Lung (tissue), 16 donors: ENCODE measurements around the gene RASGRF2. TPM values are rescaled to one million over a fixed set of nuclear protein-coding genes. Genes with fewer than 3 reads are reported as not detected.

Experiments used
- ATAC-seq: fragments of 200-7000 bp; cut with Tn5 transposase; one replicate; pipeline ENCODE4 v1.9.1; 2020; ENCODE audit warnings: moderate number of reproducible peaks; ENCODE audit not compliant: insufficient read depth, low FRiP score
- DNase-seq, 3 donors: peaks; one replicate each; pipeline ENCODE4 v3.0.0-alpha.2; 2013 to 2017
- H3K27ac ChIP-seq, 2 donors: one replicate each; pipeline ENCODE4 v1.5.1; 2013; ENCODE audit warnings: mild to moderate bottlenecking in 2 of 2, moderate library complexity in 2 of 2, control low read depth in 1 of 2, inconsistent platforms in 1 of 2, low read depth in 1 of 2, low read length in 1 of 2
- H3K27me3 ChIP-seq, 3 donors: one replicate each; pipeline ENCODE4 v1.5.1; 2013; ENCODE audit warnings: low read length in 2 of 3; ENCODE audit not compliant: control insufficient read depth in 3 of 3, insufficient read depth in 3 of 3
- H3K36me3 ChIP-seq, 4 donors: one replicate each; pipeline ENCODE4 v1.5.1; 2013; ENCODE audit warnings: low read length in 4 of 4, mild to moderate bottlenecking in 1 of 4, moderate library complexity in 1 of 4; ENCODE audit not compliant: control insufficient read depth in 4 of 4, insufficient read depth in 4 of 4
- H3K4me1 ChIP-seq, 5 donors: one replicate each; pipeline ENCODE4 v1.5.1; 2013; ENCODE audit warnings: low read length in 5 of 5, mild to moderate bottlenecking in 2 of 5, moderate library complexity in 1 of 5; ENCODE audit not compliant: control insufficient read depth in 5 of 5, insufficient read depth in 5 of 5
- H3K4me3 ChIP-seq: one replicate; pipeline ENCODE4 v1.5.1; 2013; ENCODE audit warnings: mild to moderate bottlenecking, control low read depth, moderate library complexity
- H3K9ac ChIP-seq, 2 donors: one replicate each; pipeline ENCODE4 v1.5.1; 2013; ENCODE audit warnings: low read length in 2 of 2, control low read depth in 1 of 2; ENCODE audit not compliant: insufficient read depth in 1 of 2
- H3K9me3 ChIP-seq, 4 donors: one replicate each; pipeline ENCODE4 v1.5.1; 2013; ENCODE audit warnings: low read length in 3 of 4, mild to moderate bottlenecking in 1 of 4, moderate library complexity in 1 of 4; ENCODE audit not compliant: control insufficient read depth in 4 of 4, insufficient read depth in 3 of 4
- WGBS, 2 donors: extraction: QIAGEN DNeasy Blood & Tissue Kit; methylation state at CpG; one replicate each; pipeline ENCODE4 v1.1.7; 2013; 5-methylcytosine and 5-hydroxymethylcytosine counted together
- long read RNA-seq, 5 donors: transcript quantifications; one replicate each; lab custom pipeline, GENCODE V29; 2026
- polyA plus RNA-seq, 2 donors: library from polyadenylated mRNA; stranded (reverse); fragments of 200-250 nt; gene quantifications; one replicate each; pipeline ENCODE4 v1.2.1, GENCODE V29; 2013
- total RNA-seq, 2 donors: library from RNA; depleted of rRNA in 1 of 2; stranded (reverse); fragments of >200 nt in 1 of 2; gene quantifications; one replicate each; pipeline ENCODE4 v1.2.1, GENCODE V29; 2014 to 2021
- TF ChIP-seq, protein P1 (sequence below): IDR thresholded peaks from 2 replicates; pipeline ENCODE4 v1.5.1; 2012; ENCODE audit warnings: mild to moderate bottlenecking; ENCODE audit errors: control extremely low read depth, extremely low read depth
- donor health status: control.
- donor health status: control.
- donor health status: Bipolar disorder and iron deficiency.
- donor health status: healthy.
- donor health status: DM: yes; HTN: yes; CAD: no.

Gene RASGRF2, protein sequence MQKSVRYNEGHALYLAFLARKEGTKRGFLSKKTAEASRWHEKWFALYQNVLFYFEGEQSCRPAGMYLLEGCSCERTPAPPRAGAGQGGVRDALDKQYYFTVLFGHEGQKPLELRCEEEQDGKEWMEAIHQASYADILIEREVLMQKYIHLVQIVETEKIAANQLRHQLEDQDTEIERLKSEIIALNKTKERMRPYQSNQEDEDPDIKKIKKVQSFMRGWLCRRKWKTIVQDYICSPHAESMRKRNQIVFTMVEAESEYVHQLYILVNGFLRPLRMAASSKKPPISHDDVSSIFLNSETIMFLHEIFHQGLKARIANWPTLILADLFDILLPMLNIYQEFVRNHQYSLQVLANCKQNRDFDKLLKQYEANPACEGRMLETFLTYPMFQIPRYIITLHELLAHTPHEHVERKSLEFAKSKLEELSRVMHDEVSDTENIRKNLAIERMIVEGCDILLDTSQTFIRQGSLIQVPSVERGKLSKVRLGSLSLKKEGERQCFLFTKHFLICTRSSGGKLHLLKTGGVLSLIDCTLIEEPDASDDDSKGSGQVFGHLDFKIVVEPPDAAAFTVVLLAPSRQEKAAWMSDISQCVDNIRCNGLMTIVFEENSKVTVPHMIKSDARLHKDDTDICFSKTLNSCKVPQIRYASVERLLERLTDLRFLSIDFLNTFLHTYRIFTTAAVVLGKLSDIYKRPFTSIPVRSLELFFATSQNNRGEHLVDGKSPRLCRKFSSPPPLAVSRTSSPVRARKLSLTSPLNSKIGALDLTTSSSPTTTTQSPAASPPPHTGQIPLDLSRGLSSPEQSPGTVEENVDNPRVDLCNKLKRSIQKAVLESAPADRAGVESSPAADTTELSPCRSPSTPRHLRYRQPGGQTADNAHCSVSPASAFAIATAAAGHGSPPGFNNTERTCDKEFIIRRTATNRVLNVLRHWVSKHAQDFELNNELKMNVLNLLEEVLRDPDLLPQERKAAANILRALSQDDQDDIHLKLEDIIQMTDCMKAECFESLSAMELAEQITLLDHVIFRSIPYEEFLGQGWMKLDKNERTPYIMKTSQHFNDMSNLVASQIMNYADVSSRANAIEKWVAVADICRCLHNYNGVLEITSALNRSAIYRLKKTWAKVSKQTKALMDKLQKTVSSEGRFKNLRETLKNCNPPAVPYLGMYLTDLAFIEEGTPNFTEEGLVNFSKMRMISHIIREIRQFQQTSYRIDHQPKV (N-terminal part only)
- total RNA-seq (10 to 100 TPM in 1 of 2 donors, 1 to 10 TPM in 1; 4.1 to 12.0 TPM), polyA plus RNA-seq (1 to 10 TPM; 1.0 to 1.4 TPM)
- long read RNA-seq, donor 1: 0 reads
- long read RNA-seq, donor 2: 0 reads
- long read RNA-seq, donor 3: 0 reads
- long read RNA-seq, donor 4: 0 reads
- long read RNA-seq, donor 5, partial matches to known transcripts: 8 of 8 reads
- long read RNA-seq, donor 5, other reads (novel, unspliced or antisense): 0 of 8 reads

GRCh38 chr5:80959768-80960442, at the start of gene RASGRF2:
TSS of gene RASGRF2 (plus strand) at chr5:80960363. CDS start at chr5:80960739, 376 bp downstream.
- Histone ChIP-seq H3K9ac (no peak within 1 kb of the TSS), H3K27me3 (peaks cover 4 to 84% (median 73%) of the 10 kb centered on the region in 3 donors), H3K4me1 (peaks cover 4 to 17% (median 5%) of the 10 kb centered on the region in 5 donors), H3K36me3 (no peaks in the 10 kb centered on the region), H3K9me3 (peaks cover 0 to 5% (median 0%) of the 10 kb centered on the region in 4 donors), H3K27ac (peak within 1 kb of the TSS; percentile 56 to 58), H3K4me3 (peak within 1 kb of the TSS; percentile 49)
- DNase-seq (peak; percentile 13 to 40 (median 27)), ATAC-seq (peak; percentile 24)
- TF ChIP-seq, protein P1, sequence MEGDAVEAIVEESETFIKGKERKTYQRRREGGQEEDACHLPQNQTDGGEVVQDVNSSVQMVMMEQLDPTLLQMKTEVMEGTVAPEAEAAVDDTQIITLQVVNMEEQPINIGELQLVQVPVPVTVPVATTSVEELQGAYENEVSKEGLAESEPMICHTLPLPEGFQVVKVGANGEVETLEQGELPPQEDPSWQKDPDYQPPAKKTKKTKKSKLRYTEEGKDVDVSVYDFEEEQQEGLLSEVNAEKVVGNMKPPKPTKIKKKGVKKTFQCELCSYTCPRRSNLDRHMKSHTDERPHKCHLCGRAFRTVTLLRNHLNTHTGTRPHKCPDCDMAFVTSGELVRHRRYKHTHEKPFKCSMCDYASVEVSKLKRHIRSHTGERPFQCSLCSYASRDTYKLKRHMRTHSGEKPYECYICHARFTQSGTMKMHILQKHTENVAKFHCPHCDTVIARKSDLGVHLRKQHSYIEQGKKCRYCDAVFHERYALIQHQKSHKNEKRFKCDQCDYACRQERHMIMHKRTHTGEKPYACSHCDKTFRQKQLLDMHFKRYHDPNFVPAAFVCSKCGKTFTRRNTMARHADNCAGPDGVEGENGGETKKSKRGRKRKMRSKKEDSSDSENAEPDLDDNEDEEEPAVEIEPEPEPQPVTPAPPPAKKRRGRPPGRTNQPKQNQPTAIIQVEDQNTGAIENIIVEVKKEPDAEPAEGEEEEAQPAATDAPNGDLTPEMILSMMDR: no peak
- 12 to 14% methylated on average over 51 to 66 of the region's 66 CpGs for WGBS, 2 donors

DNA sequence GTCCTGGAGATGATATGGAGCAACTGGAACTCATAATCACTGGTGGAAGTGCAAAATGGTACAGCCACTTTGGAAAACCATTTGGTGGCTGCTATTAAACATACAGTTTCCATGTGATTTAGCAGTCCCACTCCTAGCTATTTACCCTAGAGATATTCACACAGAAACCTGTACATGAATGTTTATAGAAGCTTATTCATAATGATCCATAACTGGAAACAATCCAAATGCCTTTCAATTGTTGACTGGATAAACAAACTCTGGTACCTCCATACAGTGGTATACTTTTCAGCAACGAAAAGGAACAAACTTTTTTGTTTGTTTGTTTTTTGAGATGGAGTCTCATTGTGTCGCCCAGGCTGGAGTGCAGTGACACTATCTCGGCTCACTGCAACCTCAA, 47.7 kb upstream of the RASGRF2 start:
- DNase-seq: no peak
- Histone ChIP-seq H3K36me3 (no peaks in the 10 kb centered on the region), H3K4me1 (no peaks in the 10 kb centered on the region), H3K27ac (no peak overlapping the region), H3K9me3 (peaks cover 0 to 4% (median 1%) of the 10 kb centered on the region in 4 donors), H3K27me3 (no peaks in the 10 kb centered on the region), H3K9ac (no peak overlapping the region), H3K4me3 (no peak overlapping the region)
- WGBS, 2 donors: 86 to 89% methylated on average over 3 of the region's 3 CpGs
- TF ChIP-seq, protein P1: no peak
- no peak for ATAC-seq

DNA sequence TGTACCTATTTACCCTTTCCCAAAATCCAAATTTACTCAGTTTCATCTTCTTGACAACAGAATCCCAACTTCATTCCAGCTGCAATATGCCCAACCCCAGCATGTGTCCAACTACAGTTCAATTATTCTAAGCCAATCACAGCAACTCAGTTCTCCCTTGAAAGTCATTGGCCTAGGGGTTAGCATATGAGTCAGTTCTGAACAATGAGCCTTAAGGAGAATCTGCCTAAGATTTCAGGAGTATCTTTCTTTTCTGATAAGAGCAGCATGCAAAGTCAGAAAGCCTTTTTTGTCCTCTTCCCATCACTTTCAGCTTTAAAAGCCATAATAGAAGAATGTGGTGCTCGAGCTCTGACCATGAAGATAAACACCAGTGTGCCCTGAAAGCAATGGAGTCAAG, 44.4 kb upstream of the RASGRF2 start:
- no peaks in the 10 kb centered on the region for H3K4me1 ChIP-seq
- H3K9me3 ChIP-seq: peaks cover 0 to 4% (median 1%) of the 10 kb centered on the region in 4 donors
- 89 to 97% methylated on average over 1 of the region's 1 CpG for WGBS, 2 donors
- TF ChIP-seq, protein P1: no peak
- no peak for DNase-seq
- H3K36me3 ChIP-seq: no peaks in the 10 kb centered on the region
- H3K4me3 ChIP-seq: no peak overlapping the region
- H3K27ac ChIP-seq: no peak overlapping the region
- H3K9ac ChIP-seq: no peak overlapping the region
- no peaks in the 10 kb centered on the region for H3K27me3 ChIP-seq
- no peak for ATAC-seq
